Measurements from ENCODE around the gene PCDHGB5.
"Not testable (repeated sequence)": the region's sequence is repeated elsewhere in the genome, so short reads cannot be mapped to it uniquely, and the experiment has no call there.

PCDHGB5 gene

DNA sequence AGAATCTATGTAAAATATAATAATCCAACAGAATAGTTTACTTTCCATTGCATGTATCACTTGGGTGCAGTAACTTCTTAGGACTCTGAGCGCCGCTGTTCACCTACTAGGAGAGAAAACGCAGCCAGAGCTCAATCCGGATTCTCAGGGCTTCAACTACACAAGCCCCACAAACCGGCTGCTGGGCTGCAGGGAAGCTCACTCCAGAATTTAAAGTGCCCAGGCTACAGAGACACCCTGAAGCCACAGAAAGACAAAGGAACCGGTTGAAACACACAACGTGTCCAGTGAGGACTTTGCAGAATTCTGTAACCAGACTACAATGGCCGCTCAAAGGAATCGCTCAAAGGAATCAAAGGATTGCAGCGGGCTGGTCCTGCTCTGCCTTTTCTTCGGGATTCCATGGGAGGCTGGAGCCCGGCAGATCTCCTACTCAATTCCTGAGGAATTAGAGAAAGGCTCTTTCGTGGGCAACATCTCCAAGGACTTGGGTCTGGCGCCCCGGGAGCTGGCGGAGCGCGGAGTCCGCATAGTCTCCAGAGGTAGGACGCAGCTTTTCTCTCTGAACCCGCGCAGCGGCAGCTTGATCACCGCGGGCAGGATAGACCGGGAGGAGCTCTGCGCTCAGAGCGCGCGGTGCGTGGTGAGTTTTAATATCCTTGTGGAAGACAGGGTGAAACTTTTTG, 15.2 kb downstream of the PCDHGB5 start, which contains the start of gene PCDHGA10:
Gene PCDHGA10 (plus strand): TSS at position 134 of the 686 bp plus-strand sequence. CDS start 189 bp downstream, at position 323.
- peak; percentile 50 for DNase-seq

DNA sequence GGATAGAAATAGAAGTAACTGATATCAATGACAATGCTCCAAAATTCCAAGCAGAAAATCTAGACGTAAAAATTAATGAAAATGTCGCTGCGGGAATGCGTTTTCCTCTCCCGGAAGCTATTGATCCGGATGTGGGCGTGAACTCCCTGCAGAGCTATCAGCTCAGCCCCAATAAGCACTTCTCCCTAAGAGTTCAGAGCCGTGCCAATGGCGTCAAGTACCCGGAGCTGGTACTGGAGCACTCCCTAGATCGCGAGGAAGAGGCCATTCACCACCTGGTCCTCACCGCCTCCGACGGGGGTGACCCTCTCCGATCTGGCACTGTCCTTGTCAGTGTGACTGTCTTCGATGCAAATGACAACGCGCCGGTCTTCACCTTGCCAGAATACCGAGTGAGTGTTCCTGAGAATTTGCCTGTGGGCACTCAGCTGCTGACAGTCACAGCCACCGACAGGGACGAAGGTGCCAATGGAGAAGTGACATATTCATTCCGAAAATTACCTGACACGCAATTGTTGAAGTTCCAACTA, 15.9 kb downstream of the PCDHGB5 start:
- no peak for DNase-seq

DNA sequence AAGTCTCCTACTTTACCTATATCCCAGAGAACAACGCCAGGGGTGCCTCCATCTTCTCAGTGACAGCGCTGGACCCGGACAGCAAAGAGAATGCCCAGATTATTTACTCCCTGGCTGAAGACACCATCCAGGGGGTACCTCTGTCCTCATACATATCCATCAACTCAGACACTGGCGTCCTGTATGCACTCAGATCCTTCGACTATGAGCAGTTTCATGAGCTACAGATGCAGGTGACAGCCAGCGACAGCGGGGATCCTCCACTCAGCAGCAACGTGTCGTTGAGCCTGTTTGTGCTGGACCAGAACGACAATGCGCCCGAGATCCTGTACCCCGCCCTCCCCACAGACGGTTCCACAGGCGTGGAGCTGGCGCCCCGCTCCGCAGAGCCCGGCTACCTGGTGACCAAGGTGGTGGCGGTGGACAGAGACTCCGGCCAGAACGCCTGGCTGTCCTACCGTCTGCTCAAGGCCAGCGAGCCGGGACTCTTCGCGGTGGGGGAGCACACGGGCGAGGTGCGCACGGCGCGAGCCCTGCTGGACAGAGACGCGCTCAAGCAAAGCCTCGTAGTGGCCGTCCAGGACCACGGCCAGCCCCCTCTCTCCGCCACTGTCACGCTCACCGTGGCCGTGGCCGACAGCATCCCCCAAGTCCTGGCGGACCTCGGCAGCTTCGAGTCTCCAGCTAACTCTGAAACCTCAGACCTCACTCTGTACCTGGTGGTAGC, 17.0 kb downstream of the PCDHGB5 start:
- not testable (repeated sequence) for DNase-seq

DNA sequence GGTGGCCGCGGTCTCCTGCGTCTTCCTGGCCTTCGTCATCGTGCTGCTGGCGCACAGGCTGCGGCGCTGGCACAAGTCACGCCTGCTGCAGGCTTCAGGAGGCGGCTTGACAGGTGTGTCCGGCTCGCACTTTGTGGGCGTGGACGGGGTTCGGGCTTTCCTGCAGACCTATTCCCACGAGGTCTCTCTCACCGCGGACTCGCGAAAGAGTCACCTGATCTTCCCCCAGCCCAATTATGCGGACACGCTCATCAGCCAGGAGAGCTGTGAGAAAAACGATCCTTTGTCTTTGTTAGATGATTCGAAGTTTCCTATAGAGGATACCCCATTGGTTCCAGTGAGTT, 17.5 kb downstream of the PCDHGB5 start:
- not testable (repeated sequence) for DNase-seq

DNA sequence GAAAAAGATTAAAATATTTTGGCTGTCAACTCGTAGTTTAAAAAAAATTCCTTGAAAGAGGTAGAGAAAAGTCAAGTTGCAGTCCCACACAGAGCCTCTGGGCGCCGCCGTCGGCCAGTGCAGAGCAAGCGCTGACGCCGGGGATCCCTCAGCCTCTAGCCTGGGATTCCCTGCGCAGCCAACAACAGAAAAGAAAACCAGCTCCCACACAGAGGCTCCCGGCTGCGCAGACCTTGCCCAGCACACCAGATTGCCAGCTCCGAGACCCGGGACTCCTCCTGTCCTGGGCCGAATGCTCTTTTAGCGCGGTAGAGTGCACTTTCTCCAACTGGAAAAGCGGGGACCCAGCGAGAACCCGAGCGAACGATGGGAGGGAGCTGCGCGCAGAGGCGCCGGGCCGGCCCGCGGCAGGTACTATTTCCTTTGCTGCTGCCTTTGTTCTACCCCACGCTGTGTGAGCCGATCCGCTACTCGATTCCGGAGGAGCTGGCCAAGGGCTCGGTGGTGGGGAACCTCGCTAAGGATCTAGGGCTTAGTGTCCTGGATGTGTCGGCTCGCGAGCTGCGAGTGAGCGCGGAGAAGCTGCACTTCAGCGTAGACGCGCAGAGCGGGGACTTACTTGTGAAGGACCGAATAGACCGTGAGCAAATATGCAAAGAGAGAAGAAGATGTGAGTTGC, 19.9 kb downstream of the PCDHGB5 start, which contains the start of gene PCDHGB7:
Gene PCDHGB7 (plus strand): TSS at position 184 of the 679 bp plus-strand sequence. CDS start 183 bp downstream, at position 367.
- peak; percentile 22 for DNase-seq

DNA sequence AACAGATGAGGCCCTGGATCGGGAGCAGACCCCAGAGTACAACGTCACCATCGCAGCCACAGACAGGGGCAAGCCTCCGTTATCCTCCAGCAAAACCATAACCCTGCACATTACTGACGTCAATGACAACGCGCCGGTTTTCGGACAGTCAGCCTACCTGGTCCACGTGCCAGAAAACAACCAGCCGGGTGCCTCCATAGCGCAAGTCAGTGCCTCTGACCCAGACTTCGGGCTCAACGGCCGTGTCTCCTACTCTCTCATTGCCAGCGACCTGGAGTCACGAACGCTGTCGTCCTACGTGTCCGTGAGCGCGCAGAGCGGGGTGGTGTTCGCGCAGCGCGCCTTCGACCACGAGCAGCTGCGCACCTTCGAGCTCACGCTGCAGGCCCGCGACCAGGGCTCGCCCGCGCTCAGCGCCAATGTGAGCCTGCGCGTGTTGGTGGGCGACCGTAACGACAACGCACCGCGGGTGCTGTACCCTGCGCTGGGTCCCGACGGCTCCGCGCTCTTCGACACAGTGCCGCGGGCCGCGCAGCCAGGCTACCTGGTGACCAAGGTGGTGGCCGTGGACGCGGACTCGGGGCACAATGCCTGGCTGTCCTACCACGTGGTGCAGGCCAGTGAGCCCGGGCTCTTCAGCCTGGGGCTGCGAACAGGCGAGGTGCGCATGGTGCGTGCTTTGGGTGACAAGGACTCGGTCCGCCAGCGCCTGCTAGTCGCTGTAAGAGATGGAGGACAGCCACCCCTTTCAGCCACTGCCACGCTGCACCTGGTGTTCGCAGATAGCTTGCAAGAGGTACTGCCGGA, 21.5 kb downstream of the PCDHGB5 start:
- no peak for DNase-seq

DNA sequence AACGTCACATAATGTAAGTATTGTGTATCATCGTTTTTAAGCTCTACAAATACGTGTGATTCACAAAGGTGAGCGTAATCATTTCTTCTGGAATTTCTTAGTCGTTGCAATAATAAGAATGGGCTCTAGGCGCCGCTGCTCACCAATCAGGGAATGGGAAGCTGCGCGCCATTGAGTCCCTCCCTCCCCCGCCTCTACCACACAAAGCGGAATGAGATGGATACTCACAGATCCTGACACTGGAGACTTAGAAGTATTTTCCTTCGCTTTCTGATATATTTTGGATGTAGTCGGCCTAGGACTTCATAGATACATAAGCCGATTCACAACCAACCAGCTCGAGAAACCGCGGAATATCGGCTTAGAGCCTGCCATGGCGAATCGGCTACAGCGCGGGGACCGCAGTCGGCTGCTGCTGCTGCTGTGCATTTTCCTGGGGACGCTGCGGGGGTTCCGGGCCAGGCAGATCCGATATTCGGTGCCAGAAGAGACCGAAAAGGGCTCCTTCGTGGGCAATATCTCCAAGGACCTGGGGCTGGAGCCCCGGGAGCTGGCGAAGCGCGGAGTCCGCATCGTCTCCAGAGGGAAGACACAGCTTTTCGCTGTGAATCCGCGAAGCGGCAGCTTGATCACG, 23.2 kb downstream of the PCDHGB5 start, which contains the start of gene PCDHGA11:
Gene PCDHGA11 (plus strand): TSS at position 197 of the 634 bp plus-strand sequence. CDS start 177 bp downstream, at position 374.
- peak; percentile 19 for DNase-seq

DNA sequence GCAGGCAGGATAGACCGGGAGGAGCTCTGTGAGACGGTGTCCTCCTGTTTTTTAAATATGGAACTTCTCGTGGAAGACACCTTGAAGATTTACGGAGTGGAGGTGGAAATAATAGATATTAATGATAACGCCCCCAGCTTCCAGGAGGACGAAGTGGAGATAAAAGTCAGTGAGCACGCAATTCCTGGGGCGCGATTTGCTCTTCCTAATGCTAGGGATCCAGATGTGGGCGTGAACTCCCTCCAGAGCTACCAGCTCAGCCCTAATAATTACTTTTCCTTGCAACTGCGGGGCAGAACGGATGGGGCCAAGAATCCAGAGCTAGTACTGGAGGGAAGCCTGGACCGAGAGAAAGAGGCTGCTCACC, 23.7 kb downstream of the PCDHGB5 start:
- DNase-seq: no peak

DNA sequence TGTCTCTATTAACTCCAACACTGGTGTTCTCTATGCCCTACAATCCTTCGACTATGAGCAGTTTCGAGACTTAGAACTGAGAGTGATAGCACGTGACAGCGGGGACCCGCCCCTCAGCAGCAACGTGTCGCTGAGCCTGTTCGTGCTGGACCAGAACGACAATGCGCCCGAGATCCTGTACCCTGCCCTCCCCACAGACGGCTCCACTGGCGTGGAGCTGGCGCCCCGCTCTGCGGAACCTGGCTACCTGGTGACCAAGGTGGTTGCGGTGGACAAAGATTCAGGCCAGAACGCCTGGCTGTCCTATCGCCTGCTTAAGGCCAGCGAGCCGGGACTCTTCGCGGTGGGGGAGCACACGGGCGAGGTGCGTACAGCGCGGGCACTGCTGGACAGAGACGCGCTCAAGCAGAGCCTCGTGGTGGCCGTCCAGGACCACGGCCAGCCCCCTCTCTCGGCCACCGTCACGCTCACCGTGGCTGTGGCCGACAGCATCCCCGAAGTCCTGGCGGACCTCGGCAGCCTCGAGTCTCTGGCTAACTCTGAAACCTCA, 25.1 kb downstream of the PCDHGB5 start:
- DNase-seq: no peak

DNA sequence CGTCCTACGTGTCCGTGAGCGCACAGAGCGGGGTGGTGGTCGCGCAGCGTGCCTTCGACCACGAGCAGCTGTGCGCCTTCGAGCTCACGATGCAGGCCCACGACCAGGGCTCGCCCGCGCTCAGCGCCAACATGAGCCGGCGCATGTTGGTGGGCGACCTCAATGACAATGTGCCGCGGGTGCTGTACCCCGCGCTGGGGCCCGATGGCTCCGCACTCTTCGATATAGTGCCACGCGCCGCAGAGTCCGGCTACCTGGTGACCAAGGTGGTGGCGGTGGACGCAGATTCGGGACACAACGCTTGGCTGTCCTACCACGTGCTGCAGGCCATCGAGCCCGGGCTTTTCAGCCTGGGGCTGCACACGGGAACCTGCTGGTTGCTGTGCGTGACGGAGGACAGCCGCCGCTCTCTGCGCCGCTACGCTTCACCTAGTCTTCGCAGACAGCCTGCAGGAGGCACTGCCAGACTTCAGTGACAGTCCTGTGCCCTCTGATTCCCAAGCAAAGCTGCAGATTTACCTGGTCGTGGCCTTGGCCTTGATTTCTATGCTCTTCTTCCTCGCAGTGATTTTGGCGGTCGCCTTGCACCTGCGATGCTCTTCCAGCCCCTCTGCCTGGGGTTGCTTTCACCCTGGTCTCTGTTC, 30.2 kb downstream of the PCDHGB5 start:
- DNase-seq: no peak

DNA sequence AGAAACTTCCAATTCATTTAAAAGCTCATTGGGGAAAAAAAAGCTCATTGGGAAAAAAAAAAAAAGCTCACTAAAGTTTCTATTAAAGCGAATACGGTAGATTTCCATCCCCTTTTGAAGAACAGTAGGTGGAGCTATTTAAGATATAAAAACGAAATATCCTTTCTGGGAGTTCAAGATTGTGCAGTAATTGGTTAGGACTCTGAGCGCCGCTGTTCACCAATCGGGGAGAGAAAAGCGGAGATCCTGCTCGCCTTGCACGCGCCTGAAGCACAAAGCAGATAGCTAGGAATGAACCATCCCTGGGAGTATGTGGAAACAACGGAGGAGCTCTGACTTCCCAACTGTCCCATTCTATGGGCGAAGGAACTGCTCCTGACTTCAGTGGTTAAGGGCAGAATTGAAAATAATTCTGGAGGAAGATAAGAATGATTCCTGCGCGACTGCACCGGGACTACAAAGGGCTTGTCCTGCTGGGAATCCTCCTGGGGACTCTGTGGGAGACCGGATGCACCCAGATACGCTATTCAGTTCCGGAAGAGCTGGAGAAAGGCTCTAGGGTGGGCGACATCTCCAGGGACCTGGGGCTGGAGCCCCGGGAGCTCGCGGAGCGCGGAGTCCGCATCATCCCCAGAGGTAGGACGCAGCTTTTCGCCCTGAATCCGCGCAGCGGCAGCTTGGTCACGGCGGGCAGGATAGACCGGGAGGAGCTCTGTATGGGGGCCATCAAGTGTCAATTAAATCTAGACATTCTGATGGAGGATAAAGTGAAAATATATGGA, 32.8 kb downstream of the PCDHGB5 start, which contains the start of gene PCDHGA12:
Gene PCDHGA12 (plus strand): TSS at position 176 of the 782 bp plus-strand sequence. CDS start 253 bp downstream, at position 429.
- DNase-seq: no peak

DNA sequence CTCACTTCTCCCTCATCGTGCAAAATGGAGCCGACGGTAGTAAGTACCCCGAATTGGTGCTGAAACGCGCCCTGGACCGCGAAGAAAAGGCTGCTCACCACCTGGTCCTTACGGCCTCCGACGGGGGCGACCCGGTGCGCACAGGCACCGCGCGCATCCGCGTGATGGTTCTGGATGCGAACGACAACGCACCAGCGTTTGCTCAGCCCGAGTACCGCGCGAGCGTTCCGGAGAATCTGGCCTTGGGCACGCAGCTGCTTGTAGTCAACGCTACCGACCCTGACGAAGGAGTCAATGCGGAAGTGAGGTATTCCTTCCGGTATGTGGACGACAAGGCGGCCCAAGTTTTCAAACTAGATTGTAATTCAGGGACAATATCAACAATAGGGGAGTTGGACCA, 33.5 kb downstream of the PCDHGB5 start:
- no peak for DNase-seq

DNA sequence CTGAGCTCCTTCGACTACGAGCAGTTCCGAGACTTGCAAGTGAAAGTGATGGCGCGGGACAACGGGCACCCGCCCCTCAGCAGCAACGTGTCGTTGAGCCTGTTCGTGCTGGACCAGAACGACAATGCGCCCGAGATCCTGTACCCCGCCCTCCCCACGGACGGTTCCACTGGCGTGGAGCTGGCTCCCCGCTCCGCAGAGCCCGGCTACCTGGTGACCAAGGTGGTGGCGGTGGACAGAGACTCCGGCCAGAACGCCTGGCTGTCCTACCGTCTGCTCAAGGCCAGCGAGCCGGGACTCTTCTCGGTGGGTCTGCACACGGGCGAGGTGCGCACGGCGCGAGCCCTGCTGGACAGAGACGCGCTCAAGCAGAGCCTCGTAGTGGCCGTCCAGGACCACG, 34.6 kb downstream of the PCDHGB5 start:
- not testable (repeated sequence) for DNase-seq

DNA sequence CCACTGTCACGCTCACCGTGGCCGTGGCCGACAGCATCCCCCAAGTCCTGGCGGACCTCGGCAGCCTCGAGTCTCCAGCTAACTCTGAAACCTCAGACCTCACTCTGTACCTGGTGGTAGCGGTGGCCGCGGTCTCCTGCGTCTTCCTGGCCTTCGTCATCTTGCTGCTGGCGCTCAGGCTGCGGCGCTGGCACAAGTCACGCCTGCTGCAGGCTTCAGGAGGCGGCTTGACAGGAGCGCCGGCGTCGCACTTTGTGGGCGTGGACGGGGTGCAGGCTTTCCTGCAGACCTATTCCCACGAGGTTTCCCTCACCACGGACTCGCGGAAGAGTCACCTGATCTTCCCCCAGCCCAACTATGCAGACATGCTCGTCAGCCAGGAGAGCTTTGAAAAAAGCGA, 35.0 kb downstream of the PCDHGB5 start:
- DNase-seq: not testable (repeated sequence)

DNA sequence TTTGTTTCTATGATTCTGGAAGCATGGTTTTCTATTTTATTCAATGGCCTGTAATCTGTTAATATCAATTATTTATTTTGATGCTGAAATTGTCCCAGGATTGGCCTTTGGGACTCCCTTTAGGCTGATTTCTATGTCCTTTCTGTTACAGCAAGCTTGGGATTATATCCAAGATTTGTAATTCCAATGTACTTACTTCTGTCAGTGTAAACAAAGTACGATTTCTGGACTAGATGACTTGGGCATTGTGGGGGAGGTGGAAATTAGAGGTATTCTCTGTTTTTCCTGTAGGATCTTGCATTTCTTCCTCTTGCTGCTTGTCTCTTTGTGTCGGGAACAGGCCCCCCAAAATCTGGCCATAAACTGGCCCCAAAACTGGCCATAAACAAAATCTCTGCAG, 36.3 kb downstream of the PCDHGB5 start:
- DNase-seq: no peak

DNA sequence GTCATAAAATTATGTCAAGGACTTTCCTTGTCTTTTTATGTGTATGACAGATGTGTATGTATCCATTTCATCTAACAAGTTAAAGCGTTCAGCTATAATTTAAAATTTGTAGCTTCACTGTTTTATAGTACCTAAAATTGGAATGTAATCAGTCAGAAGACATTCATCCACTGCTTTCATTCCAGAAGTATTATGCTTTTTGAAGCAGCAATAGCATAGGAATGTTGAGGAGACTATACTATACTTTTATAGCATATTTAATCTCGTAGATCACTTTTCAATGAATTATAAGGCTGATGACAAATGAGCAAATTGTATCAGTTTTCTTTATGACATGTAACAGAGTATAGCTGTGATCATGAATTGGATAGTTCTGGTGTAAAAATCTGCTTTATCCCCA, 39.5 kb downstream of the PCDHGB5 start:
- no peak for DNase-seq

DNA sequence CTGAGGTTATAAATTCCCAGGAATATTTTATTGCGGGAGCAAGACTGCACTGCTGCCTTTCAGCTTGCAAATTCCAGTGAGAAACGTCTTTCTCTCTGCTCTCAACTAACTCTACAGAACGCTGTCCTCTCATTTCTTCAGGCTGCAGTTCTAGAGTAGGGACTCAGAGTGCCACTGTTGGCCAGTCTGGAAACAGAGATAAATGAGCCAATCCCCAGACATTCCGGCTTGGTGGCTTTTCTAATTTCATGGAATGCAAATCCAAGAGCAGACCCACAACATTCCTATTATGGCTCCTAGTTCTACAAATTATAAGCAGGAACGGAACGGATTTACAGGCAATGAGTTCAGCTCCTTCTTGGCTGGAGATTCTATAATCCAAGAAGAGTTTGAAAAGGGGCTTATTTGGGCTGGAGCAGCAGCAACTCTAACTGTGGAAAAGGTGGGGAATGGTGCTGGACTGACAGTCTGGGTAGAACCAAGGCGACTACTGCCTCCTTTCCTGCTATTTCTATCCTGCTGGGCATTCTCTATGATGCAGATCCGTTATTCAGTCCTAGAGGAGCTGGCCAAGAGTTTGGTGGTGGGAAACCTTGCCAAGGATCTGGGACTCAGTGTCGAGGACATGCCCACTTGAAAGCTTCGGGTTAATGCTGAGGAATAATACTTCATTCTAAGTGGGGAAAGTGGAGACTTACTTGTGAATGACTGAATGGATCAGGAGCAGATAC, 41.8 kb downstream of the PCDHGB5 start:
- no peak for DNase-seq

DNA sequence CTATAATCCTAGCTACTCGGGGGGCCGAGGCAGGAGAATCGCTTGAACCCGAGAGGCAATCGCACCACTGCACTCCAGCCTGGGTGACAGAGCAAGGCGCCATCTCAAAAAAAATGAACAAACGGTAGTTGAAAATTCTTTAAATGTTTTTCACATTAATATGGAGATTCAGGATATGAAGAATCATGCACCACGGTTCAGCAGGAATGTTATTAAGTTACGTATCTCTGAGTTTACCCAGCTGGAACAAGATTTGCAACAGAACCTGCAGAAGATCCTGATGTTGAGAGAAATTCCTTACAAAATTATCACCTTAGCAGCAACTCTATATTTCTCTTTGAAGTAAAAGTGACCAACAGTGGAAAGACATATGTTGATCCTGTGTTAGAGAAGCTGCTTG, 42.6 kb downstream of the PCDHGB5 start:
- DNase-seq: no peak

DNA sequence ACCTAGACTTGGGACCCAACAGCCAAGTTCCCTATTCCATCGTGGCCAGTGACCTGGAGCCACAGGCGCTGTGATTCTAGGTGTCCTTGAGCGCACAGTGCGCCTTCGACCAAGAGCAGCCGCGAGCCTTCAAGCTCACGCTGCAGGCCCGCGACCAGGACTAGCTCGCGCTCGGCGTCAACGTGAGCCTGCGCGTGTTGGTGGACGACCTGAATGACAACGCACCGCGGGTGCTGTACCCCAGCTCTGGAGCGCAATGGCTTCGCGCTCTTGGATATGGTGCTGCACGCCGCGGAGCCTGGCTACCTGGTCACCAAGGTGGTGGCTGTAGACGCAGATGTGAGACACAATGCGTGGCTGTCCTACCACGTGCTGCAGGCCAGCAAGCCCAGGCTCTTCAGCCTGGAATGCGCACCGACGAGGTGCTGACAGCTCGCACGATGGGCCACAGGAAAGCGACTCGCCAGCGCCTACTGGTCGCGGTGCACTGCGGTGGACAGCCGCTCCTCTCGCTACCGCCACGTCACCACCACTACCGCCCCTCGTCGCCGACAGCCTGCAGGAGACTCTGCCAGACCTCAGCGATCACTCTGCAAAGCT, 43.9 kb downstream of the PCDHGB5 start:
- no peak for DNase-seq

Measured in activated CD4-positive, alpha-beta T cell treated with anti-CD3 and anti-CD28 coated beads, Interleukin-2, amount 50 U/mL, for 1 hour (primary cell).